Stimulated activated memory B cell treated with anti-CD40 and anti-IgM and Interleukin-4, amounts not matched to agents 10 μg/mL and 1 μg/mL and 100 μg/mL, for 72 hours (primary cell): Measurements from ENCODE around the gene PTPN2.

ENCODE experiments used
- ATAC-seq: fragments of 150-1000 bp; cut with Tn5 transposase; 2 replicates; pipeline ENCODE4 v1.10.0; 2021
- H3K27ac Mint-ChIP-seq: one replicate; pipeline ENCODE4 v1.8.0; 2022; ENCODE audit warnings: mild to moderate bottlenecking, mixed read lengths
- H3K27me3 Mint-ChIP-seq: one replicate; pipeline ENCODE4 v1.8.0; 2022; ENCODE audit warnings: mixed read lengths
- H3K36me3 Mint-ChIP-seq: one replicate; pipeline ENCODE4 v1.8.0; 2022; ENCODE audit warnings: mixed read lengths
- H3K4me1 Mint-ChIP-seq: one replicate; pipeline ENCODE4 v1.8.0; 2022; ENCODE audit warnings: mixed read lengths
- H3K4me3 Mint-ChIP-seq: one replicate; pipeline ENCODE4 v1.8.0; 2022; ENCODE audit warnings: mild to moderate bottlenecking, moderate library complexity, mixed read lengths
- H3K9me3 Mint-ChIP-seq: one replicate; pipeline ENCODE4 v1.8.0; 2022; ENCODE audit warnings: mixed read lengths

The PTPN2 gene

DNA sequence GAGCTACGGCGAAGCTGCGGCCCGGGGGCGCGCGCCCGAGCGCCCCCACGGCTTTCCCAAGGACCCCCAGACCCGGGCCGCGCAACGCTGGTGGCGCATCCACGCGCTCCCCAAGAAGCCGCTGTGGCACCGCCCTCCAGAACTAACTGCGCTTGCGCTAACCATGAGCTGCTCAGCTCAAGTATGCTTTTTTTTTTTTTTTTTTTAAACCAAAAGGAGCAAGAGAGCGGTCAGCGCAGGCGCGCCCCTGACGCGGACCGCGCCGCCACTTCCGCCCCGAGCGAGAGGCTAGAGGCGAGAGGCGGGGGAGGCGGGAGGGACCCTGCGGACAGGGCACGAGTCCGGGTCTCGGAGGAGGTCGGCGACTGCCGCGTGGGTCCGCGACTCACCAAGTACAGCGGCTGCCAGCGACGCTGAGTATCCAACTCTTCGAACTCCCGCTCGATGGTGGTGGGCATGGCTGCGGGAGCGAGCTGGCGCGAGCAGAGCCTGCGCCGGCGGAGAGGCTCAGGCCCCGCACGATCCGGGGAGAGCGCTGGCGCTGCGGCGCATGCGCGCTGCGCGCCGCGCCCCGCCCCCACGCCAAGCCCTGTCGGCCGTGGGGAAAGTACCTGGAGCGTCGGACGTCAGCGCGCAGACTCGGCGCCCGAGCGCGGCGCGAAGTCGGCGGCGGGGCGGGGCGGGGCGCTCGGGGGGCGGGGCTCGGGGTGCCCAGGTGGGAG lies at the start of gene PTPN2:
PTPN2 (minus strand) TSS at position 554 of the 722 bp plus-strand sequence; CDS start at position 458, 96 bp downstream.
- H3K27ac Mint-ChIP-seq = peak within 1 kb of the TSS; percentile 84
- H3K9me3 Mint-ChIP-seq = no peaks in the 10 kb centered on the region
- peak within 1 kb of the TSS; percentile 88 for H3K4me3 Mint-ChIP-seq

DNA sequence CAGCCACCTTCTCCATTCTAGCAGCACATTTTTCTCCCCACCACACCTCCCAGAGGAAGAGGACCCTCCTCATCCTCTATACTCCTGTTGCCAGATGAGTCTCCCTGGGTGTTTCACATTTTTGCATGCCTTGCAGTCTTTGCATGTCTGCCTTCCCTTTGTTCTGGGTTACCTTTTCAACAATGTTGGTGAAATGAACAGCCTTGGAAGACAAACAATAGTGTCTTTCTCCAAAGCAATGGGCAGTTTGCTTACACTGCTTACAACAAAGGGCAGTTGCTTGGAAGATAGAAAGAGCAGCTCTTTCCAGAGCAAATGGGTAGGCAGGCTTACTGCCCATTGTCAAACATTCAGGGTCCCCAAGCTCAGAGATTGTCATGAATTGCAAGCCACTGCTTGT lies 49.3 kb upstream of the PTPN2 start:
- Mint-ChIP-seq H3K4me1 (no peaks in the 10 kb centered on the region), H3K27me3 (no peaks in the 10 kb centered on the region), H3K9me3 (no peaks in the 10 kb centered on the region), H3K4me3 (no peak overlapping the region), H3K36me3 (no peaks in the 10 kb centered on the region), H3K27ac (no peak overlapping the region)
- ATAC-seq = no peak

More for the DNA sequence above, at the start of gene PTPN2:
- Mint-ChIP-seq H3K36me3 (no peaks in the 10 kb centered on the region), H3K27me3 (no peaks in the 10 kb centered on the region), H3K4me1 (peaks cover 60% of the 10 kb centered on the region)
- ATAC-seq = peak; percentile 91

DNA sequence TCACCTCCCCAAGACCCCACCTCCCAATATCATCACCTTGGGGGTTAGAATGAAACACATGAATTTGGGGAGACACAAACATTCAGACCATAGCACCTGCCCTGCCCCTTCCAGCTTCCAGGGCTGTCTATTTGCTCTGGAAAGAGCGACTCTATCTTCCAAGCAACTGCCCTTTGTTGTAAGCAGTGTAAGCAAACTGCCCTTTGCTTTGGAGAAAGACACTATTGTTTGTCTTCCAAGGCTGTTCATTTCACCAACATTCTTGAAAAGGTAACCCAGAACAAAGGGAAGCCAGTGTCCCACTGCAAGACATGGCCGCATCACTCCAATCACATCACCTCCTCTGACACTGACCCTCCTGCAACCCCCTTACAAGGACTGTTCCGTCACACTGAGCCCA lies 46.9 kb upstream of the PTPN2 start:
- Mint-ChIP-seq H3K9me3 (no peaks in the 10 kb centered on the region), H3K27ac (no peak overlapping the region), H3K27me3 (no peaks in the 10 kb centered on the region), H3K36me3 (no peaks in the 10 kb centered on the region), H3K4me3 (no peak overlapping the region), H3K4me1 (no peaks in the 10 kb centered on the region)
- no peak for ATAC-seq

DNA sequence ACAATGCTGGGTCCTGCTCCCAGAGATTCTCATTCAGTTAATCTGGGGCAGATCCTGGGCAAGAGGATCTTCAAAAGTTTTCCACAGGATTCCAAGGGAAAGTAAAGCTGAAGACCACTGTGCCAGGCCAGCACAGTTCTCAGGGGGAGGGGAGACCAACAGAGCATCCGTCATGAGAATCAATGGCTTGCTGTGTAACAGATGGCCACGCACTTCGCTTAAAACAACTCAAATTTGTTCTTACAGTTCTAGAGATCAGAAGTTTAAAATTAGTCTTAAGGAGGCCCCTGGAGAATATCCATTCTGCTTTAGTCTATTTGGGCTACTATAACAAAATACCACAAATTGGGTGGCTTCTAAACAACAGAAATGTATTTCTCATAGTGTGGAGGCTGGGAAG lies 46.3 kb upstream of the PTPN2 start:
- Mint-ChIP-seq H3K27me3 (no peaks in the 10 kb centered on the region), H3K4me3 (no peak overlapping the region), H3K36me3 (no peaks in the 10 kb centered on the region), H3K4me1 (no peaks in the 10 kb centered on the region), H3K27ac (no peak overlapping the region), H3K9me3 (no peaks in the 10 kb centered on the region)
- no peak for ATAC-seq

DNA sequence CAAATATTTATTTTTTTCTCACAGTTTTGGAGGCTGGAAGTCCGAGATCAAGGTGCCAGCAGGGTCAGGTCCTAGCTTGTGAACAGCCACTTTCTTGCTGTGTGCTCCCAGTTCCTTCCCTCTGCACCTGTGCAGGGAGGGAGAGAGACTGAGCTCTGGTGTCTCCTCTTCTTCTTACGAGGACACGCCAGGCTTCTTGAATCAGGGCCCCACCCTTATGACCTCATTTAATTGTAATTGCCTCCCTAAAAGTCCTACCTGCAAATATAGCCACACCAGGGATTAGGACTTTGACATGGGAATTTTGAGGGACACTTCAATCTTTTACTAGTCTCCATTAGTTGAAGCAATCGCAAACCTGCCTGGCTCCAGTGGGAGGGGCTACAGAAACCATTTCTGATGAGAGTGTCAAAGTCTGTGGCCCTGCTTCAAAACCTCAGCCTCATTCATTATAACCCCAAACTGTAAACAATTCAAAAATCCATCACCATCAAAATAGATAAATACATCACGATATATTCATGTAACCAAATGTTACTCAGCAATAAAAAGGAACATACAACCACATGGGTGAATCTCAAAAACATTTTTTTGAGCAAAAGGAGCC lies 45.5 kb upstream of the PTPN2 start:
- Mint-ChIP-seq H3K4me1 (no peaks in the 10 kb centered on the region), H3K4me3 (no peak overlapping the region), H3K9me3 (no peaks in the 10 kb centered on the region), H3K36me3 (no peaks in the 10 kb centered on the region), H3K27me3 (no peaks in the 10 kb centered on the region), H3K27ac (no peak overlapping the region)
- no peak for ATAC-seq

DNA sequence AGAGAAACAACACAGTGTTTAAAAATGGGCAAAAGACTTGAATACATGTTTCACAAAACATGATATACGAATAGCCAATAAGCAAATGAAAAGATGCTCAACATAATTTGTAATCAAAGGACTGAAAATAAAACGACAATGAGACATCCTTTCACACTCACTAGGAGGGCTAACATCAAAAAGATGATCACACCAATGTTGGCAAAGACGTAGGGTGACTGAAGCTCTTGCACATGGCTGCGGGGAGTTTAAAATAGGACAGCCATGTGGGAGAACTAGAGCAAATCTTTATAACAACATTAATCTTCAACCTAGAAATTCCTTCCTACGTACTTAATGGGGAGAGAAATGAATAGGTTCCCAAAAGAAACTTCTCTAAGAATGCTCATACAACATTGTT lies 44.6 kb upstream of the PTPN2 start:
- H3K27me3 Mint-ChIP-seq = no peaks in the 10 kb centered on the region
- H3K36me3 Mint-ChIP-seq = no peaks in the 10 kb centered on the region
- no peak for ATAC-seq
- H3K27ac Mint-ChIP-seq = no peak overlapping the region
- H3K4me1 Mint-ChIP-seq = no peaks in the 10 kb centered on the region
- no peaks in the 10 kb centered on the region for H3K9me3 Mint-ChIP-seq
- no peak overlapping the region for H3K4me3 Mint-ChIP-seq

DNA sequence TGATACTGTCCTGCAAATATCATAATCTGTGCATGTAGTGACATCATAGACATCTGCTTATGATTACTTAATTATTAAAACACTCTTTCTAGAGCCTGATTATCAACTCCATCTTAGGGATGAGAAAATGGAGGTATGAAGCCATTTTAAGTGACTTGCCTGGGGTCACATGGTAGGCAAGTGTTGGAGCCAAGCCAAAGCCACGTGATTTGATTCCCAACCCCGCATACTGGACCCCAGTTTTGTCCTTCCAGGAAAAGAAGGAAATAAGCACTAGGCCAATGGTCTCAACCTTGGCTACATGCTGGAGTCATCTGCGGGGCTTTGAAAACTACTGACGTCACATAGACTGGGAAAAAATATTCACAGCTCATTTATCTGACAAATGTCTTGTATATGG lies 44.2 kb upstream of the PTPN2 start:
- no peak overlapping the region for H3K4me3 Mint-ChIP-seq
- no peaks in the 10 kb centered on the region for H3K9me3 Mint-ChIP-seq
- ATAC-seq = no peak
- H3K36me3 Mint-ChIP-seq = no peaks in the 10 kb centered on the region
- no peaks in the 10 kb centered on the region for H3K4me1 Mint-ChIP-seq
- no peak overlapping the region for H3K27ac Mint-ChIP-seq
- H3K27me3 Mint-ChIP-seq = no peaks in the 10 kb centered on the region

DNA sequence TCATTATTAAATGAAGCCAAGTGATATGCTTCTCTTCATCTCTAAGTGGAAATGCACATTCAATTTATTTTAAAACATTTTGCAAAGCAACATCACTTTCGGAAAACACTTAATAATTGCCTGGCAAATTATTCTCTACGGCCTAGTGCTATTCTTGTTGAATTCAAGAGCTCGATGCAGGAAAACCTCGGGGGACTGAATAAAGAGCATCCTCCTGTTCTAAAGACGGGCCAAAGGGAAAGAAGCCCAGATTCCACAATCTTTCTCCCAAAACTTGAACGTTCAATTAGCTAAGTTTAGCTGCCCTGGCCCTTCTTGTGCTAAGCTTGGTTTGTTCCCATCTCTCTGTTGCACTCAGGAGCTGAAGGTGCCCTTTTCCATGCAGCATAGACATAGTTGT lies 40.6 kb upstream of the PTPN2 start:
- Mint-ChIP-seq H3K36me3 (no peaks in the 10 kb centered on the region), H3K9me3 (no peaks in the 10 kb centered on the region), H3K4me3 (no peak overlapping the region), H3K4me1 (no peaks in the 10 kb centered on the region), H3K27me3 (peaks cover 4% of the 10 kb centered on the region), H3K27ac (no peak overlapping the region)
- no peak for ATAC-seq

DNA sequence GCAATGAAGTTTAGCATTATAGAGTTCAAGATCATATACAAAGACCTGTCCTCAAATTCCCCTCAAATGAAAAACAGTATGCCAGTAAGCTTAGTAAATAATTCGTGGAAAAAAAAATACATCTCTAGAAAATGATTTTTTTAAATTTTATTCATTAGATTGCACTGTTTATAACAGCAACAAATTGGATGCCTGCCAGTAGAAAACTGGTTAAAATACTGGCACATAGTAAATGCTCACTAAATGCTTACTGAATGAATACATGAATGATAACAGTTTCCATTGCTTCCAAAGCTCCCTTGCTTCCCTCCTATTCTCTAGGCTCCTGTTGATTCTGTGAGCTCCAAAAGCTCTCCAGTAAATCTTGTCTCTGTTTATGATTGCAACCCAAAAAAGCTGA lies 38.2 kb upstream of the PTPN2 start:
- Mint-ChIP-seq H3K4me1 (no peaks in the 10 kb centered on the region), H3K4me3 (no peak overlapping the region), H3K9me3 (no peaks in the 10 kb centered on the region), H3K36me3 (no peaks in the 10 kb centered on the region), H3K27ac (no peak overlapping the region), H3K27me3 (peaks cover 7% of the 10 kb centered on the region)
- ATAC-seq = no peak

DNA sequence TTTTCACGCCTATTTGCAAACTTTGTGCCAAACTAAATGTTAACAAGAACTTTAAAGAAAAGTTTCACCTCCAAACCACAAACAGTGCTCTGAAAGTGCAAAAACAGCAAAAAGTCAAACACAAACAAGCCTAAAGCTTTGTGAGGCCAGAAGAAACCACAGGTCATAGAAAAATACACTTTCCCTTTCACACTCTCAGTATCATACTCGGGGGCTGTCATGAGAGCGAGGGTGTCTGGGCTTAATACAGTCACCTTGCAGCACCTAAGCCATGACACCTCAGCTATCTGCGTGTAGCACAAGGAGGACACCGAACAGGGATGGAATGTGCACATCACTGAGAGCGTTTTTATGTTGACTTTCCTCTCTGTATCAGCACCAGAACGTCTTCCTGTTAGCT lies 37.1 kb upstream of the PTPN2 start:
- Mint-ChIP-seq H3K9me3 (no peaks in the 10 kb centered on the region), H3K4me3 (no peak overlapping the region), H3K27me3 (peaks cover 7% of the 10 kb centered on the region), H3K4me1 (no peaks in the 10 kb centered on the region), H3K27ac (no peak overlapping the region), H3K36me3 (no peaks in the 10 kb centered on the region)
- ATAC-seq = no peak

DNA sequence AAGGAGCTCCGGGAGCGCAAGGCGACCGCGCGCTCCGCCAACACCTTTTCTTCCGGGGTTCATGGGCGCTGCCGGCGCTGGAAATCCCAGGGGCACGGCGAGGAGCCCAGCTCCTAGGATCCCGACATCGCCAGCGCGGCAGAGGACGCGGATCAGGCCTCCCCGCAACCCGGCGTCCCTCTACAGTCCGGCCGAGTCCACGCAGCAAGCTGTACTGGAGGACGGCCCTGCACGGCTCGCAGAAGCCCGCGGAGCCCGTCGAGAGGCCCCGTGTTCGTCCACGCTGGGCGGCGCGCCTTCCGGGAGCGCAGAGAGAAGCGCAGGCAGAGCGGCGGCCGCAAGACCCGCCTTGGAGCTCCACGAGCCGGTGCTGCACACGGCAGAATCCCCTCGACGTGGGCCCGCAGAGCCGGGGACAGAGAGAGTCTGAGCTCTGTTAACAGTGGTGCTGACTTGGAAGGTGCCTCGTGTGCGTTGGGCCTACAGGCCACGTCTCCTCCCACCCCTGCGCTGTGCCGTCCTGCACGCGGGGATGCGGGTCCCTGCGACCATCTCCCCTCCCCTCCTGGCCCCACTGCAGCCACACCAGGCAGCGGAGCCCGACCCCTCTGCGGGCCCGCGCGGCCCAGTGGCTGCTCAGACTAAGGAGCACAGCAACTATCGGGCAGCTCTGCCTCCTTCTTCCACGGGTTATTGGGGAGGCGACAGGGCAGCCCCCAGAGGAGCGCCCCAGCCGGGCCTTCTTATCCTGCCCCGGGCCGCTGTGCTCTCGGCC lies 28.1 kb upstream of the PTPN2 start:
- H3K27ac Mint-ChIP-seq = no peak overlapping the region
- peaks cover 5% of the 10 kb centered on the region for H3K27me3 Mint-ChIP-seq
- no peaks in the 10 kb centered on the region for H3K9me3 Mint-ChIP-seq
- H3K4me1 Mint-ChIP-seq = peaks cover 10% of the 10 kb centered on the region
- H3K4me3 Mint-ChIP-seq = peak overlapping the region; percentile 71
- peak; percentile 25 for ATAC-seq
- H3K36me3 Mint-ChIP-seq = no peaks in the 10 kb centered on the region

DNA sequence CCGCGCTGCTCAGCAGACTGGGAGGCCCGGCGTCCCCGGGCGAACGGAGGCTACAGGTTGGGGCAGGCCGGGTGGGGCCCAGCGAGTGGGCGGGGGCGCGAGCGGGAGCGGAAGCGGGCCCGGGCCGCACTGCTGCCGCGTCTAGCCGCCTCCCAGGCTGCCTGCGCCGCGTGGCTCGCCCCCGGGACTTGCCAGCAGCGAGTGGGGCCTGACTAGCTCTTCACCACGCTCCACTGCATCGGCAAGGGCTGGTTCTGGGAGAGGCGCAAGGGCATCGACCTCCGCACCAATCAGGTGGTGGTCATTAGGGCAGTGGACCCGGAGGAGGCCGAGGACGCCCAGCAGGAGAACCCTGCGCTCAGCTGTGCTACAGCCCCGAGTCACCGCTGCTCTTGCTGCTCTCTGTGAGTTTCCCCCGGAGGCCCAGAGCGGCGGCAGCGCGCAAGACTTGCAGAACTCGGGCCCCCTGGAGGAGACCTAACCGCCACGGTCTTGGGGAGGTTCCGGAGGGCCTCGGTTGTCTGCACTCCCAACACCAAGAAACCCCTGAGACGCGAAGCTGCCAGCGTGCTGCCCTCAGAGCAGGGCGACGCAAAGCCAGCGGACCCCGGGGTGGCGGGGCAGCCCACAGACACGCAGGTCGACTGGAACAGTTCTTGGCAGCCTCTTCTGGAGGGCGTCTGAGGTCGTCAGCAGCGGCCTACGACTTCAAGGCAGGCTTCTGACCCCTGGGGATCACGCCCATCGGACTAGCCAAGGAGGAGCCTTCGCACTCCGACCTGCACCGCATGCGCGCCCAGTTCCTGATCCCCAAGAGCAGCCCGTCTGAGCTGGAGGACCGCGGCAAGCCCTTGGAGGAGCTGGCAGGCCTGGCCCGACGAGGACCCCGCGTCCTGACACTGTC lies 27.2 kb upstream of the PTPN2 start:
- Mint-ChIP-seq H3K27ac (peak overlapping the region; percentile 61), H3K27me3 (peaks cover 10% of the 10 kb centered on the region), H3K4me1 (peaks cover 10% of the 10 kb centered on the region), H3K36me3 (no peaks in the 10 kb centered on the region), H3K4me3 (peak overlapping the region; percentile 71), H3K9me3 (no peaks in the 10 kb centered on the region)
- ATAC-seq = peak; percentile 85

DNA sequence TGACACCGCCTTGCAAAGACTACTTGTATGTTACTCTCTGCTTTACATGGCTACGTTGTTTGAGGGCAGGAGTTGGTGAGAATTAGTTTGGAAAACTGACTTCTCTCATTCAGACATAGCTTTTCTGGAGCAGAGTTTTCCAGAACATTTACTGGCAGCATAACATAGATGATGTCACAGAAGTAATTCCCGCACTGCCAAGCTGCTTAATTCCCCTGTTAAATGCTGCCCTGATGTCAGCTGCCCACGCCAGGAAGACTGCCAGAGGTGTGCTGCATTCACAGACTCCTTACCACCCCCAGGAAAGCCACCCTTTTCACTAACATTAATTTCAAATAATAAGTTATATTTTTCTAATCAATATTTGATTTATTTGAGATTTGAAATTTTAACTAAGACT lies 24.7 kb upstream of the PTPN2 start:
- Mint-ChIP-seq H3K36me3 (no peaks in the 10 kb centered on the region), H3K27me3 (peaks cover 10% of the 10 kb centered on the region), H3K27ac (no peak overlapping the region), H3K9me3 (no peaks in the 10 kb centered on the region), H3K4me3 (no peak overlapping the region), H3K4me1 (peaks cover 10% of the 10 kb centered on the region)
- ATAC-seq = no peak

DNA sequence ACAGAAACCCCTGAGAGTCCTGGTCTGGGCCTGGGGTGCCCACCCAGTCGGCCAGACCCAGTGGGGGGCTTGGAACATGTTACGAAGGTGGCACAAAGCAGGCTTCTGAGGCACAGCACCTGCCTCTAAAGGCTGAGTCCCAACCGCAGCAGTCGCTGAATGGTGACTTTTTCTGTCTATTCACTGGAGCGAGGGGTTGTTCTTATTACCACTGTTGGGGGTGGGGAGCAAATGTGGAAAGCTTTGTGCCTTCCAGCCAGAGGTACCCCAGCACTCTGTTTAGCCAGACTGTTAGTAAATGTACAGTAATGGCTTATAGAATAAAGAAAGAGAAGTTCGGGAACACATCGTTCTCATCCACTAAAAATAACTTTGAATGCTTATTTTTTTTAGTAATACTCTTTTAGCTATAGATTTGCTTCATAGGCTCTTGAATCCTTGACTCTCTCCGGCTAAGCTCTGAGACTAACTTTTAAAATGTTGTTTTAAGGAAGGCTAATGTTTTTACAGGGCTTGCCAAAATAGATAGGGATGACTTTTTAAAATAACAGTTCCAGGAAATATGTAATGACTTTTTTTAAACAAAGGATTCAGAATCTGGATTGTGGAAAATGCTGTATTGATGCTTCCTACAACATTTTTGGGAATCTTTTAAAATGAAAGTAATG lies 23.4 kb upstream of the PTPN2 start:
- H3K36me3 Mint-ChIP-seq = no peaks in the 10 kb centered on the region
- no peak for ATAC-seq
- peaks cover 15% of the 10 kb centered on the region for H3K27me3 Mint-ChIP-seq
- H3K9me3 Mint-ChIP-seq = no peaks in the 10 kb centered on the region
- H3K4me3 Mint-ChIP-seq = no peak overlapping the region
- peaks cover 10% of the 10 kb centered on the region for H3K4me1 Mint-ChIP-seq
- H3K27ac Mint-ChIP-seq = no peak overlapping the region
